ENCODE measurements around the gene RBBP4. TPM values are rescaled to one million over a fixed set of nuclear protein-coding genes. Genes with fewer than 3 reads are reported as not detected.

The RBBP4 gene
- total and polyA plus RNA-seq, 2 of the 8 experiments (the other 6 are each of a cell fraction or from before 2014, with no cell fraction given), result 147 to 397 TPM

DNA sequence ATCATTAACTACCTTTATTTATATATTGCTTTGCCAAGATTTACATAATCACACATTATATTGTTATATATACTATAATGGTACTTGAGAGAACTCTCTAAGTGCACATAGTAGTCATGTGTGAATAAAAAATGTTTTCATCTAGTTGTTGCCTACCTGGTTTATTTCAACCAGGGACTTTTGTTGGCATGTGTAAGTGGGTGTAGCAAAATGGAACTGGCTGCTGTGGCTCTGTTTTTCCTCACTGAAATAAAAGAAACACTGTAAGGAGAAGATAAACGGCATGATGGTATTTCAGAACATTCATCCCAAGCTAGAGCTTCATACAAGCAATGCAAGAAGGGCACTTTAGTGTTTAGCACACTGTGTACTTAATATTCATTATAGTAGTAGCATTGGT is 14.9 kb downstream of the RBBP4 start:
- CTCF ChIA-PET (ENCODE audit: partially characterized antibody), result no interaction called here
- 84% methylated on average over 1 of the region's 1 CpG; no CpG with 5 or more reads in 1 of the 2 experiments for WGBS, 2 experiments (ENCODE audit: extremely low coverage in 1 of 2, insufficient coverage in 1 of 2, insufficient read length in 1 of 2, insufficient replicate concordance in 2 of 2, low coverage in 1 of 2, low lambda C conversion rate in 2 of 2, missing lambda C conversion rate in 1 of 2)
- H3K36me3 ChIP-seq (ENCODE audit: control insufficient read depth in 2 of 4, insufficient read depth in 4 of 4, low read length in 3 of 4), result peaks cover 18 to 93% (median 68%) of the 10 kb centered on the region in 4 experiments
- TF ChIP-seq HDAC6 (IDR thresholded peaks at IDR 0.05; ENCODE audit: low read depth, low read length) (no peak), SP2 (IDR thresholded peaks at IDR 0.05; ENCODE audit: low read length) (no peak), BACH1 (IDR thresholded peaks at IDR 0.05; ENCODE audit: low read length) (no peak), SIN3A (conservative IDR thresholded peaks at IDR 0.05 in 1 of 2, IDR thresholded peaks at IDR 0.05 in 1 of 2; ENCODE audit: low read depth in 1 of 2, low read length in 2 of 2) (no peak), RFX5 (IDR thresholded peaks at IDR 0.05; ENCODE audit: borderline replicate concordance, low read depth, low read length) (no peak), SRF (IDR thresholded peaks at IDR 0.05; ENCODE audit: low read depth, low read length) (no peak), POU5F1 (IDR thresholded peaks at IDR 0.05; ENCODE audit: low read depth, low read length) (no peak), CREB1 (IDR thresholded peaks at IDR 0.05) (no peak), BRCA1 (IDR thresholded peaks at IDR 0.05; ENCODE audit: low read depth, low read length) (no peak), NRF1 (IDR thresholded peaks at IDR 0.05; ENCODE audit: low read depth, low read length) (no peak), GTF2F1 (IDR thresholded peaks at IDR 0.05; ENCODE audit: borderline replicate concordance, low read depth, low read length) (no peak), ZNF274 (IDR thresholded peaks at IDR 0.05; ENCODE audit: borderline replicate concordance, extremely low read depth, low read length) (no peak)
- TF ChIP-seq, protein P1, sequence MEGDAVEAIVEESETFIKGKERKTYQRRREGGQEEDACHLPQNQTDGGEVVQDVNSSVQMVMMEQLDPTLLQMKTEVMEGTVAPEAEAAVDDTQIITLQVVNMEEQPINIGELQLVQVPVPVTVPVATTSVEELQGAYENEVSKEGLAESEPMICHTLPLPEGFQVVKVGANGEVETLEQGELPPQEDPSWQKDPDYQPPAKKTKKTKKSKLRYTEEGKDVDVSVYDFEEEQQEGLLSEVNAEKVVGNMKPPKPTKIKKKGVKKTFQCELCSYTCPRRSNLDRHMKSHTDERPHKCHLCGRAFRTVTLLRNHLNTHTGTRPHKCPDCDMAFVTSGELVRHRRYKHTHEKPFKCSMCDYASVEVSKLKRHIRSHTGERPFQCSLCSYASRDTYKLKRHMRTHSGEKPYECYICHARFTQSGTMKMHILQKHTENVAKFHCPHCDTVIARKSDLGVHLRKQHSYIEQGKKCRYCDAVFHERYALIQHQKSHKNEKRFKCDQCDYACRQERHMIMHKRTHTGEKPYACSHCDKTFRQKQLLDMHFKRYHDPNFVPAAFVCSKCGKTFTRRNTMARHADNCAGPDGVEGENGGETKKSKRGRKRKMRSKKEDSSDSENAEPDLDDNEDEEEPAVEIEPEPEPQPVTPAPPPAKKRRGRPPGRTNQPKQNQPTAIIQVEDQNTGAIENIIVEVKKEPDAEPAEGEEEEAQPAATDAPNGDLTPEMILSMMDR (IDR thresholded peaks at IDR 0.05; ENCODE audit: control extremely low read depth in 1 of 3, insufficient read depth in 1 of 3, low read depth in 1 of 3, low read length in 3 of 3), result no peak

More for the DNA sequence above, 14.9 kb downstream of the RBBP4 start:
- Histone ChIP-seq H2BK5ac (ENCODE audit: low read depth, low read length) (no peak overlapping the region), H3K9me3 (ENCODE audit: insufficient read depth in 2 of 2, low read depth in 1 of 2, low read length in 1 of 2) (no peaks in the 10 kb centered on the region), H3K4me3 (ENCODE audit: extremely low read depth in 1 of 4, insufficient read depth in 2 of 4, low read depth in 3 of 4, low read length in 4 of 4) (no peak overlapping the region), H3K79me2 (ENCODE audit: control insufficient read depth in 1 of 2, insufficient read depth in 2 of 2, low read length in 2 of 2) (peaks cover 0 to 28% of the 10 kb centered on the region in 2 experiments; a peak in 2 of 4 replicates), H3K79me1 (ENCODE audit: low read depth, low read length) (no peaks in the 10 kb centered on the region), H4K5ac (ENCODE audit: insufficient read length, low read depth, low read length) (no peak overlapping the region), H3K23ac (ENCODE audit: insufficient read length) (no peak overlapping the region), H3K56ac (replicated peaks; ENCODE audit: insufficient read length, low read depth, low read length) (no peak overlapping the region), H3K4me1 (replicated peaks in 1 of 4; ENCODE audit: control insufficient read depth in 3 of 4, insufficient read depth in 4 of 4, low read length in 3 of 4) (no peaks in the 10 kb centered on the region), H3K9ac (replicated peaks in 1 of 4; ENCODE audit: extremely low read depth in 1 of 4, low read depth in 3 of 4, low read length in 3 of 4) (no peak overlapping the region), H3K18ac (ENCODE audit: extremely low read depth, low read length) (no peak overlapping the region), H3K27ac (ENCODE audit: low read depth, low read length) (no peak overlapping the region), H4K8ac (ENCODE audit: extremely low read depth, insufficient read depth, low read length) (no peak overlapping the region), H2BK120ac (replicated peaks; ENCODE audit: low read depth, low read length) (no peak overlapping the region), H3K23me2 (ENCODE audit: low read depth, low read length) (no peaks in the 10 kb centered on the region), H3K27me3 (replicated peaks in 1 of 4; ENCODE audit: control insufficient read depth in 3 of 4, extremely low read depth in 1 of 4, insufficient read depth in 3 of 4, low read length in 3 of 4) (no peaks in the 10 kb centered on the region), H4K20me1 (replicated peaks in 1 of 2; ENCODE audit: control insufficient read depth in 1 of 2, insufficient read depth in 2 of 2, low read length in 2 of 2) (peaks cover 0 to 5% of the 10 kb centered on the region in 2 experiments), H2AFZ (ENCODE audit: low read length) (no peak overlapping the region), H2AK5ac (ENCODE audit: low read depth, low read length) (no peak overlapping the region), H3K4ac (replicated peaks; ENCODE audit: insufficient read length, low read depth, low read length) (no peak overlapping the region), H3K14ac (ENCODE audit: insufficient read length) (no peak overlapping the region), H2BK15ac (ENCODE audit: low read length) (no peak overlapping the region), H3K4me2 (ENCODE audit: insufficient read depth in 1 of 2, low read depth in 2 of 2, low read length in 2 of 2) (no peak overlapping the region), H2BK20ac (ENCODE audit: low read length) (no peak overlapping the region), H2BK12ac (ENCODE audit: low read depth, low read length) (no peak overlapping the region), H4K91ac (replicated peaks; ENCODE audit: insufficient read length, low read length) (no peak overlapping the region)
- POLR2A ChIA-PET (ENCODE audit: partially characterized antibody), result interaction anchor here (0.5 to 9.7 kb wide), 11 partner anchors 8 to 271 kb away, joined by 3 to 118 read pairs (median 3); partner anchors contain the start of genes RBBP4 and ZBTB8OS
- DNase-seq (ENCODE audit: low read depth in 1 of 2, low spot score in 2 of 2) (no peak), FAIRE-seq (no peak)
